ENCODE data around the gene GABARAP. TPM values are rescaled to one million over a fixed set of nuclear protein-coding genes. Genes with fewer than 3 reads are reported as not detected.
A peak's percentile ranks its signal among the peaks of the same experiment; 100 is the strongest.

GABARAP gene
- polyA plus RNA-seq, 1 of the 3 experiments (the other 2 are of a cell fraction), result 585 TPM

- H3K9ac ChIP-seq, result peak within 1 kb of the TSS; percentile 88
- under 1% methylated on average over 19 of the region's 63 CpGs for WGBS (ENCODE audit: low lambda C conversion rate)
- no peaks in the 10 kb centered on the region for H3K9me3 ChIP-seq
- peaks cover 49% of the 10 kb centered on the region for H3F3A ChIP-seq (replicated peaks; ENCODE audit: insufficient read depth)
- peaks cover 40% of the 10 kb centered on the region for H3K79me2 ChIP-seq (ENCODE audit: insufficient read depth)
- H3K4me2 ChIP-seq, result peak within 1 kb of the TSS; percentile 100
- CTCF ChIA-PET, result interaction anchor here (0.6 to 4.3 kb wide), 12 partner anchors 12 to 1093 kb away, joined by 3 to 44 read pairs (median 5); partner anchors contain the start of genes CTDNEP1, DVL2, GABARAP and PHF23
- no peaks in the 10 kb centered on the region for H3K9me2 ChIP-seq
- no peaks in the 10 kb centered on the region for H3K27me3 ChIP-seq (ENCODE audit: insufficient read depth)
- POLR2A ChIA-PET, result interaction anchor here (0.6 to 2.7 kb wide), 15 partner anchors 10 to 637 kb away, joined by 3 to 11 read pairs (median 4); partner anchors contain the start of genes CTDNEP1, DVL2, ELP5 and GABARAP
- peaks cover 23 to 29% of the 10 kb centered on the region in 2 experiments for H3K36me3 ChIP-seq (replicated peaks in 1 of 2; ENCODE audit: control insufficient read depth in 1 of 2, insufficient read depth in 2 of 2, low read length in 1 of 2)
- peak within 1 kb of the TSS; percentile 76 to 89 for H3K27ac ChIP-seq (ENCODE audit: low read depth in 2 of 2, low read length in 1 of 2)
- peaks cover 4% of the 10 kb centered on the region; the same call in 1 of the 2 replicates for H4K20me1 ChIP-seq (ENCODE audit: insufficient read depth)
- peak within 1 kb of the TSS; percentile 79 to 99 for H3K4me3 ChIP-seq (ENCODE audit: low read depth in 2 of 2, low read length in 1 of 2)
- DNase-seq, result peak; percentile 90
- peaks cover 20 to 54% of the 10 kb centered on the region in 2 experiments; a peak in 3 of 4 replicates for H3K4me1 ChIP-seq (ENCODE audit: control insufficient read depth in 1 of 2, insufficient read depth in 2 of 2, low read depth in 1 of 2, low read length in 1 of 2)
- peak within 1 kb of the TSS; percentile 68 for H2AFZ ChIP-seq (ENCODE audit: low read depth)
- TF ChIP-seq POLR2AphosphoS5 (IDR thresholded peaks at IDR 0.05; ENCODE audit: low read depth, low read length) (peak; percentile 67), YY1 (IDR thresholded peaks at IDR 0.05; ENCODE audit: low read depth) (peak; percentile 65), FOXM1 (IDR thresholded peaks at IDR 0.05; ENCODE audit: low read depth) (no peak), EZH2phosphoT487 (IDR thresholded peaks at IDR 0.05; ENCODE audit: borderline replicate concordance, low read depth) (no peak), TEAD4 (IDR thresholded peaks at IDR 0.05; ENCODE audit: borderline replicate concordance, insufficient read depth) (0 out of 2 replicates have a peak, but pooled peaks have one; percentile 19), ELF1 (IDR thresholded peaks at IDR 0.05) (peak; percentile 43; the same call in 1 of the 2 replicates), USF1 (IDR thresholded peaks at IDR 0.05; ENCODE audit: borderline replicate concordance, low read depth) (no peak), TCF12 (IDR thresholded peaks at IDR 0.05) (peak; percentile 12; the same call in 1 of the 2 replicates), NRF1 (IDR thresholded peaks at IDR 0.05; ENCODE audit: low read depth, low read length) (no peak), RXRA (IDR thresholded peaks at IDR 0.05; ENCODE audit: borderline replicate concordance, low read depth) (peak; percentile 58; the same call in 1 of the 2 replicates), RFX5 (IDR thresholded peaks at IDR 0.05; ENCODE audit: low read length) (no peak), JUND (IDR thresholded peaks at IDR 0.05) (peak; percentile 70), MEF2A (IDR thresholded peaks at IDR 0.05; ENCODE audit: borderline replicate concordance, low read depth) (no peak), TAF1 (IDR thresholded peaks at IDR 0.05; ENCODE audit: borderline replicate concordance, low read depth, low read length) (peak; percentile 80), FOXJ3 (CRISPR knock-in tag; IDR thresholded peaks at IDR 0.05) (no peak), GATA2 (CRISPR knock-in tag; IDR thresholded peaks at IDR 0.05) (no peak), GABPA (IDR thresholded peaks at IDR 0.05; ENCODE audit: low read depth) (peak; percentile 40), MAX (IDR thresholded peaks at IDR 0.05; ENCODE audit: low read depth) (peak; percentile 13; the same call in 1 of the 2 replicates)
- TF ChIP-seq, protein P1, sequence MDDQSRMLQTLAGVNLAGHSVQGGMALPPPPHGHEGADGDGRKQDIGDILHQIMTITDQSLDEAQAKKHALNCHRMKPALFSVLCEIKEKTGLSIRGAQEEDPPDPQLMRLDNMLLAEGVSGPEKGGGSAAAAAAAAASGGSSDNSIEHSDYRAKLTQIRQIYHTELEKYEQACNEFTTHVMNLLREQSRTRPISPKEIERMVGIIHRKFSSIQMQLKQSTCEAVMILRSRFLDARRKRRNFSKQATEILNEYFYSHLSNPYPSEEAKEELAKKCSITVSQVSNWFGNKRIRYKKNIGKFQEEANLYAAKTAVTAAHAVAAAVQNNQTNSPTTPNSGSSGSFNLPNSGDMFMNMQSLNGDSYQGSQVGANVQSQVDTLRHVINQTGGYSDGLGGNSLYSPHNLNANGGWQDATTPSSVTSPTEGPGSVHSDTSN (IDR thresholded peaks at IDR 0.05), result no peak
- TF ChIP-seq, protein P2, sequence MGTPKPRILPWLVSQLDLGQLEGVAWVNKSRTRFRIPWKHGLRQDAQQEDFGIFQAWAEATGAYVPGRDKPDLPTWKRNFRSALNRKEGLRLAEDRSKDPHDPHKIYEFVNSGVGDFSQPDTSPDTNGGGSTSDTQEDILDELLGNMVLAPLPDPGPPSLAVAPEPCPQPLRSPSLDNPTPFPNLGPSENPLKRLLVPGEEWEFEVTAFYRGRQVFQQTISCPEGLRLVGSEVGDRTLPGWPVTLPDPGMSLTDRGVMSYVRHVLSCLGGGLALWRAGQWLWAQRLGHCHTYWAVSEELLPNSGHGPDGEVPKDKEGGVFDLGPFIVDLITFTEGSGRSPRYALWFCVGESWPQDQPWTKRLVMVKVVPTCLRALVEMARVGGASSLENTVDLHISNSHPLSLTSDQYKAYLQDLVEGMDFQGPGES (IDR thresholded peaks at IDR 0.05; ENCODE audit: low read depth, low read length), result no peak
- TF ChIP-seq, protein P3, sequence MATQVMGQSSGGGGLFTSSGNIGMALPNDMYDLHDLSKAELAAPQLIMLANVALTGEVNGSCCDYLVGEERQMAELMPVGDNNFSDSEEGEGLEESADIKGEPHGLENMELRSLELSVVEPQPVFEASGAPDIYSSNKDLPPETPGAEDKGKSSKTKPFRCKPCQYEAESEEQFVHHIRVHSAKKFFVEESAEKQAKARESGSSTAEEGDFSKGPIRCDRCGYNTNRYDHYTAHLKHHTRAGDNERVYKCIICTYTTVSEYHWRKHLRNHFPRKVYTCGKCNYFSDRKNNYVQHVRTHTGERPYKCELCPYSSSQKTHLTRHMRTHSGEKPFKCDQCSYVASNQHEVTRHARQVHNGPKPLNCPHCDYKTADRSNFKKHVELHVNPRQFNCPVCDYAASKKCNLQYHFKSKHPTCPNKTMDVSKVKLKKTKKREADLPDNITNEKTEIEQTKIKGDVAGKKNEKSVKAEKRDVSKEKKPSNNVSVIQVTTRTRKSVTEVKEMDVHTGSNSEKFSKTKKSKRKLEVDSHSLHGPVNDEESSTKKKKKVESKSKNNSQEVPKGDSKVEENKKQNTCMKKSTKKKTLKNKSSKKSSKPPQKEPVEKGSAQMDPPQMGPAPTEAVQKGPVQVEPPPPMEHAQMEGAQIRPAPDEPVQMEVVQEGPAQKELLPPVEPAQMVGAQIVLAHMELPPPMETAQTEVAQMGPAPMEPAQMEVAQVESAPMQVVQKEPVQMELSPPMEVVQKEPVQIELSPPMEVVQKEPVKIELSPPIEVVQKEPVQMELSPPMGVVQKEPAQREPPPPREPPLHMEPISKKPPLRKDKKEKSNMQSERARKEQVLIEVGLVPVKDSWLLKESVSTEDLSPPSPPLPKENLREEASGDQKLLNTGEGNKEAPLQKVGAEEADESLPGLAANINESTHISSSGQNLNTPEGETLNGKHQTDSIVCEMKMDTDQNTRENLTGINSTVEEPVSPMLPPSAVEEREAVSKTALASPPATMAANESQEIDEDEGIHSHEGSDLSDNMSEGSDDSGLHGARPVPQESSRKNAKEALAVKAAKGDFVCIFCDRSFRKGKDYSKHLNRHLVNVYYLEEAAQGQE (IDR thresholded peaks at IDR 0.05; ENCODE audit: low read depth, low read length), result no peak
- TF ChIP-seq, protein P4, sequence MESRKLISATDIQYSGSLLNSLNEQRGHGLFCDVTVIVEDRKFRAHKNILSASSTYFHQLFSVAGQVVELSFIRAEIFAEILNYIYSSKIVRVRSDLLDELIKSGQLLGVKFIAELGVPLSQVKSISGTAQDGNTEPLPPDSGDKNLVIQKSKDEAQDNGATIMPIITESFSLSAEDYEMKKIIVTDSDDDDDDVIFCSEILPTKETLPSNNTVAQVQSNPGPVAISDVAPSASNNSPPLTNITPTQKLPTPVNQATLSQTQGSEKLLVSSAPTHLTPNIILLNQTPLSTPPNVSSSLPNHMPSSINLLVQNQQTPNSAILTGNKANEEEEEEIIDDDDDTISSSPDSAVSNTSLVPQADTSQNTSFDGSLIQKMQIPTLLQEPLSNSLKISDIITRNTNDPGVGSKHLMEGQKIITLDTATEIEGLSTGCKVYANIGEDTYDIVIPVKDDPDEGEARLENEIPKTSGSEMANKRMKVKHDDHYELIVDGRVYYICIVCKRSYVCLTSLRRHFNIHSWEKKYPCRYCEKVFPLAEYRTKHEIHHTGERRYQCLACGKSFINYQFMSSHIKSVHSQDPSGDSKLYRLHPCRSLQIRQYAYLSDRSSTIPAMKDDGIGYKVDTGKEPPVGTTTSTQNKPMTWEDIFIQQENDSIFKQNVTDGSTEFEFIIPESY (IDR thresholded peaks at IDR 0.05; ENCODE audit: borderline replicate concordance, low read depth), result no peak
Measured at GRCh38 chr17:7219812-7220592, 22.2 kb downstream of the GABARAP start, which contains the start of the genes ACADVL and DLG4. ACADVL (plus strand) TSS chr17:7219938; CDS start chr17:7219985, 47 bp downstream. DLG4 (minus strand) TSS chr17:7219836.
